ENCODE measurements around the gene AP3M1.
"Not testable (repeated sequence)": the region's sequence is repeated elsewhere in the genome, so short reads cannot be mapped to it uniquely, and the experiment has no call there.

AP3M1 gene

GRCh38 chr10:74160013-74160412, 9.4 kb upstream of the AP3M1 start:
- no peak for DNase-seq

GRCh38 chr10:74156919-74157289, 6.3 kb upstream of the AP3M1 start:
- DNase-seq, result no peak

GRCh38 chr10:74153676-74154075, 3.0 kb upstream of the AP3M1 start:
- DNase-seq, result no peak

DNA sequence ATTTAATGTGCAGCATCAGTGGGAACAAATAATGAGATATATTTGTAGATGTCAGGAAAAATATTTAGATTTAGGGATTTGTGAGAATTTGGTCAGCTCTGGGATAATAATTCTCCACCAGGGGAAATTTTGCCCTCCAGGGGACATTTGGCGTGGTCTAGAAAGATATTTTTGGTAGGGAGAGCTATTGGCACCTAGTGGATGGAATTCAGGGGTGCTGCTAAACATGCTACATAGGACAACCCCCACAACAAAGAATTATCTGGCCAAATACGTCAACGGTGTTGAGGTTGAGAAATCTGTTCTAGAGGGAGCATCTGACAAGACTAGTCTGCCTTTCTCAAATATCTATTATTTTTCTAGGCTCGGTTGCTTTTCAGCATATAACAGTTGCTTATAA, 2.5 kb upstream of the AP3M1 start:
- DNase-seq, result no peak

DNA sequence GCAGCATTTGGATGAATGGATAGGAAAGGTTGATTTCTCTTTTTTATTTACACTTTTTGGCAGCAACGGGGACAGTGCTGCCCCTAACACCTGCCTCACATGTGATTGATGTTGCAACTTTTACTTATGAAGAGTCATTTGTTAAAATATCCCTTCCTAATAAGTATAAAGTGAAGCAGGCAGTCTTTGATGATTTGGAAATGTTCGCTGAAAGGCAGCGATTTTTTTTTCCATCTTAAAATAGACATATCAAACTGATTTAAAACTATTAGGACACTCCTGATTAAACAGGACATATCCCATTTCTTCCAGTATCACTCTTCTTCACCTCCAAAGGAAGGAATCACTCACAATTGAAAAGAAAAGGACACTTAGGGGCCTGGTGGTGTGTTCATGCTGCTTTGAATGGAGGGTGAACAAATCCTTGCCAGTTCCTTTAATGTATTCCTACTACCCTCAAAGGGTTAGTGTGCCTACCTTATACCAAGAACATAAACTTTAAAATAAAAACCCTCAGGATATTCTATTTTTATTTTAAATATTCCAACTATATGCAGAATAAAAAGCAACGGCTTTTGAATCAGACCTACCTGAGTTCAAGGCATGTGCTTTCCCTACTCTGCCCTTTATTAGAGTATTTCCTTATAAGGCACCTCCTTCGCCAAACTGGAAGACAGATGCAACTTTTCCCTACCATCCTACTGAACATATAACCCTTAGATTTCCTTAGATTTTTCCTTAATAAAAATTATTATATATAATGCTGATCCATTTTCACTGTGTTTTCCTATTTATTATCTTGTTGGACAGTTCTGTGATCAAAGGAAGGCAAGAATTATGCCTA, 1.5 kb upstream of the AP3M1 start:
- DNase-seq, result no peak

GRCh38 chr10:74150990-74151878, 606 bp upstream of the AP3M1 start, which contains the start of gene ADK:
Gene ADK (plus strand): TSS chr10:74151221. CDS start chr10:74151279, 58 bp downstream.
- peak; percentile 100 for DNase-seq

- DNase-seq, result not testable (repeated sequence)
Measured at GRCh38 chr10:74146980-74147379, 3.6 kb downstream of the AP3M1 start.

GRCh38 chr10:74145133-74145532, 5.5 kb downstream of the AP3M1 start:
- no peak for DNase-seq

DNA sequence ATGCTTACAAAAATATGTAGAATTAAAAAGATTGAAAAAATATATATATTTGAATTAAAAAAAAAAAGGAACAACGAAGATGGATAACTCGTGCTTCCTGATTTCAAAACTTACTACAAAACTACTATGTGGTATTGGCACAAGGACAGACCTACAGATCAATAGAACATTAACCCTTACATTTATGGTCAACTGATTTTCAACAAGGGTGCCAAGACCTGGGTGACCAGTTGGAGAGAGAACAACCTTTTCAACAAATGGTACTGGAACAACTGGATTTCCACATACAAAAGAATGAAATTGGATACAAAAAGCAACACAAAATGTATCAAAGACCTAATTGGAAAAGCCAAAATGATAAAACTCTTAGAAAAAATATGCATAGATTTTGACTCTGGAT, 10.1 kb downstream of the AP3M1 start:
- no peak for DNase-seq

GRCh38 chr10:74139981-74140380, 10.6 kb downstream of the AP3M1 start:
- no peak for DNase-seq

- DNase-seq, result not testable (repeated sequence)
Measured at GRCh38 chr10:74138596-74138995, 12.0 kb downstream of the AP3M1 start.

DNA sequence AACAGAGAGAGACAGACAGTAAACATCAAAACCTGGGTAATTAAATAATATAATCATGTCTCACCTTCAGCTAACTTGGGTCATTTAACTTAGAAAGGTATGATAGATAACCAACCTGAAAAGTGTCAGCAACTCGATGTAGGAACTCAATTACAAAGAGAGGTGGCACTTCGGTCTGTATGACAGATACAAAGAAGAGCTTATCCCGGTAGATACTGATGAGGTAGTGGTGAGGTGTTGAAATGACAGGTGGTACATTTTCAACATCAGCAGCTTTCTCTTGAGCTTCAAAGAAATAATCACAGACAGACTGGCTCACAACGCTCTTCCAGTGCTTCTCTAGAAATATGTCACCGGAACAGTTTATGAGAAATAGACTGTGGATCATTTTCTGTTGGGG, 12.6 kb downstream of the AP3M1 start:
- no peak for DNase-seq

- DNase-seq, result no peak
Measured at GRCh38 chr10:74135452-74135851, 15.2 kb downstream of the AP3M1 start.

DNA sequence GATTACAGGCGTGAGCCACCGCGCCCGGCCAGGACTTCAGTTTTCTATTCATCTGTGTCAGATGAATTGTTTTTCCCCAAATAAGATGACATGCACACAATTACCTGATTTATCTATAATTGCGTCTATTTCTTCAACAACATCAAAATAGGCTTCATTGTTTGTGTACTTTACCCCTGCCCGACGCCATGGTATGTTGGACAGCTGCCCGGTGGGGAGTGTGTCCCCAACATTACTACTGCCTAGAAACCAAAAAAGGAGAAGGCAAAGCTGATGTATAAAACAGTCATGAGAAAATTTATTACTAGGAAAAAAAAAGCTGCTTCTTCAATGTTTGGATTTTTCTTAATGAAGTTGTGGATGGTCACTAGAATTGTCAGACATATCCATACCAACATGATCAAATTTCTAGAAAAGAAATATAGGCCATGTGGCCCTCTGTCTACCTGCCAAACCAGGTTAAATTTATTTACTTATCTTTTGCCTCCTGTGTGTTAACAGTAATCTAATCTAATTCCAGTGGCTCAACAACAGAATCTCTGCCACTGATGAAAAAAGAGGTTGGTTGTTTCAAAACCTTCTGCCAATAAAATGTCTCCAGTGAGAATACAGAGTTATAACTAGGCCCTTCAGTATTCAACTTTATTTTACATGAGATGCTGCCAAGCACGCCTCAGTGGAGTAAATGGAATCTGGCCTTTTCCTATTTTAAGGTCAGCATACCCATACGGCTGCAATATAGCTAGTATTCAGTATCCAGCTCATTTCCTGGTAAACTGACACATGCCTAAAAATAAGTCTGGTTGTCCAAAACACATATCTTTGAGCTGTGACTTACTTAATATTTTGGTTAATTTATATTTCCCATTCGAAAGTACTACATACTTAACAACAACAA, 16.5 kb downstream of the AP3M1 start:
- DNase-seq, result no peak

GRCh38 chr10:74123081-74123480, 27.5 kb downstream of the AP3M1 start:
- DNase-seq, result no peak

DNA sequence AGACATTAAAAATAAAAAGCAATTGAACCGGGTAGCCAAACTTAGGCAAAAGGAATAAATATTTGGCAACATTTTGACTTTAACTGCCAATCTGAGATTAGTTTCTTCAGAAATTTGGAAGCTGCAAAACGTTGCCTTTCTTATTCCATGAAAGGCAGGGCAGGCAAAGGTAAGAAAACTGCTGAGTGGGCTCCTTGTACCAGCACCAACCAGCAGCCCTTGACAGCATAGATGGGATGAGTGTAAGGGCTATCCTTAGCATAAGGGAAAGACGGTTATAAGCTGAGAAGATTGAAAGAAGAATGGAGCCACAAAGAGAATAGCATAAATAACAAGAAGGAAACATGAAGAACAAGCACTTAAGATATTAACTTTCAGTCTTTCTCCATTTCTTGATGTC, 28.6 kb downstream of the AP3M1 start:
- no peak for DNase-seq

DNA sequence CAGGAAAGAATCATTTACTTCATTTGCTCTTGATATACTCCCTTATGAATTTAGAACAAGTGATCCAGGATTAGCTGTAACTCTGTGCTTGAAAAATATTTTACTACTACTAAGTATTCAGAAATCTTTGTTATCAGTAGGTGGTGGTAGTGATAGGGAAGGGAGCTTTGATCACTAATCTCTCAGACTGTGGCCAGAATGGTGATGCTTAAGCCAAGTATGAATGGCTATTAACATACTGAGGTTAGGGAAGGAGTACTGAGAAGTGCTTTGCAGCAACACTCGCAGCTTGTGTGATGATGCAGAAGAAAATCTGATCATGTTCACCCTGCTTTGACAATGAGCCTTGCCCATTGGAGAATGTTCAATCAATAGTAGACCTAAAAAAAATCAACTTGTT, 29.3 kb downstream of the AP3M1 start:
- no peak for DNase-seq

GRCh38 chr10:74120911-74121310, 29.7 kb downstream of the AP3M1 start:
- no peak for DNase-seq

DNA sequence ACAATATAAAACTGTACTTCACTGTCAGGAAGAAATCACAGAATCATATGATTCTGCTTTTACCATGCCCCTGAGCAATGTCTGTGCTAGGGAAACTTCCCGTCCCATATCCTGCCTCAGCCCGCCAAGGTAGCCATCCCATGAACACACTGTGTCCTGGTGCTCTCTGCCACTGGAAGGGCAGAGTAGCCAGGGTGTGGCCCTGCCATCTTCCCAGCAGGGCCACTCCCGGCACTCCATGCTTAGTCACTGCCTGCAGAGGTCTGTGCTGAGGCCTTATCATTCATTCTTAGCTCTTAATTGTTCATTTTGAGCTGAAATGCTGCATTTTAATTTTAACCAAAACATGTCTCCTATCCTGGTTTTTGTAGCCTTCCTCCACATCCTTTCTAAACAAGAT, 31.8 kb downstream of the AP3M1 start:
- no peak for DNase-seq

DNA sequence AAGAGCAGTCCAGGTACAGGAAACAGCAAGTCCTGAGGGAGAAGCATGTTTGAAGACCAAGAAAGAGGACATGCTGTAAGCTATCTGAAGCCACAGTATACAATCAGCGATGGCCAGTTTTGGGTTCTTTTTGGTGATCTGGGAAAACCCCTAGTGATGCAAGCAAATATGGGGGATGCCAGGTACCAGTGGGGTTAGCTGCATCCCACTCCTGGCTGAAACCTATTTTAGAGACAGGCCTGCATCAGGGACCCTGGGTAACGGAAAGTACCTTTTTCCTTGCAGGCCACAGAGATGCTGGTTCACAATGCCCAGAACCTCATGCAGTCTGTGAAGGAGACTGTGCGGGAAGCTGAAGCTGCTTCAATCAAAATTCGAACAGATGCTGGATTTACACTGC, 32.9 kb downstream of the AP3M1 start:
- DNase-seq, result no peak

DNA sequence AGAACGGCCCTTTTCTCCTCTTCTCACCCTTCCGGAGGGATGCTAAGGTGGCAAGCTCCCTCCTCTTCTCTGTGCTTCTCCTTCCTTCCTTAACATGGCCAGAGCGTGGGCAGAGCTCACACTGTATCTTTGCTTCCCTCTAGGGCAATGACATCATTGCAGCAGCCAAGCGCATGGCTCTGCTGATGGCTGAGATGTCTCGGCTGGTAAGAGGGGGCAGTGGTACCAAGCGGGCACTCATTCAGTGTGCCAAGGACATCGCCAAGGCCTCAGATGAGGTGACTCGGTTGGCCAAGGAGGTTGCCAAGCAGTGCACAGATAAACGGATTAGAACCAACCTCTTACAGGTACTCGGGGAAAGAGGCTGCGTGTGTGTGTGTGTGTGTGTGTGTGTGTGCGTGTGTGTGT, 36.6 kb downstream of the AP3M1 start:
- DNase-seq, result no peak

DNA sequence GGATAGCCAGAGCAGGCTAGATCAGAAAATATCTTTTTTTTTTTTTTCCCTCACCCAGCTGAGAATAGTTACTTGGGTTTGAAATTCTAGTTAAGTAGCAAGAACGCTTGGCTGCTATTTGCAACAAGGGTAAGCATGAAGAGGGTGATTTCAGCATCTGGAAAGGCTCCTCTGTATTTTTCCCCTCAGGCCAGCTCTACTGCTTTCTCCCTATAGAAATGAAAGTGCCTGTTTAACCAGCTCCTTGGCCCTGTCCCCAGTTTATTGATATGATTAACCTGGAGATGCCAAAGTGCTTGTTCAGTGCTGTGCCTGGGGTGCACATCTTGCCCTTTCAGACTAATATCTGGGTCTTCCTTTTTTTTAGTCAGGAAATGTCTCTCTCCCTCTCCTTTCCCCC, 37.1 kb downstream of the AP3M1 start:
- DNase-seq, result no peak

GRCh38 chr10:74111799-74112198, 38.8 kb downstream of the AP3M1 start:
- no peak for DNase-seq
